ENCODE data around the gene GOLPH3.

GRCh38 chr5:32165597-32165996 lies 8.5 kb downstream of the GOLPH3 start:
- no peak for TF ChIP-seq ZNF549 (tag by site-specific recombination; IDR thresholded peaks at IDR 0.05)
- TF ChIP-seq YY1 (tag by site-specific recombination; IDR thresholded peaks at IDR 0.05): no peak
- no peak for TF ChIP-seq CTCF (tag by site-specific recombination; IDR thresholded peaks at IDR 0.05)
- TF ChIP-seq ZNF785 (tag by site-specific recombination; IDR thresholded peaks at IDR 0.05): no peak
- TF ChIP-seq TRIM28 (IDR thresholded peaks at IDR 0.05; ENCODE audit: borderline replicate concordance, low read length): no peak
- no peak for TF ChIP-seq ZNF707 (tag by site-specific recombination; IDR thresholded peaks at IDR 0.05)
- TF ChIP-seq ZNF24 (tag by site-specific recombination; IDR thresholded peaks at IDR 0.05): no peak
- TF ChIP-seq, protein P1, sequence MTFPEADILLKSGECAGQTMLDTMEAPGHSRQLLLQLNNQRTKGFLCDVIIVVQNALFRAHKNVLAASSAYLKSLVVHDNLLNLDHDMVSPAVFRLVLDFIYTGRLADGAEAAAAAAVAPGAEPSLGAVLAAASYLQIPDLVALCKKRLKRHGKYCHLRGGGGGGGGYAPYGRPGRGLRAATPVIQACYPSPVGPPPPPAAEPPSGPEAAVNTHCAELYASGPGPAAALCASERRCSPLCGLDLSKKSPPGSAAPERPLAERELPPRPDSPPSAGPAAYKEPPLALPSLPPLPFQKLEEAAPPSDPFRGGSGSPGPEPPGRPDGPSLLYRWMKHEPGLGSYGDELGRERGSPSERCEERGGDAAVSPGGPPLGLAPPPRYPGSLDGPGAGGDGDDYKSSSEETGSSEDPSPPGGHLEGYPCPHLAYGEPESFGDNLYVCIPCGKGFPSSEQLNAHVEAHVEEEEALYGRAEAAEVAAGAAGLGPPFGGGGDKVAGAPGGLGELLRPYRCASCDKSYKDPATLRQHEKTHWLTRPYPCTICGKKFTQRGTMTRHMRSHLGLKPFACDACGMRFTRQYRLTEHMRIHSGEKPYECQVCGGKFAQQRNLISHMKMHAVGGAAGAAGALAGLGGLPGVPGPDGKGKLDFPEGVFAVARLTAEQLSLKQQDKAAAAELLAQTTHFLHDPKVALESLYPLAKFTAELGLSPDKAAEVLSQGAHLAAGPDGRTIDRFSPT (tag by site-specific recombination; IDR thresholded peaks at IDR 0.05): no peak
